WTC11 (cell line): ENCODE measurements around the gene MEIS2. TPM values are rescaled to one million over a fixed set of nuclear protein-coding genes. Genes with fewer than 3 reads are reported as not detected.
A peak's percentile ranks its signal among the peaks of the same experiment; 100 is the strongest.

Experiments
- ATAC-seq: fragments of 200-7000 bp; cut with Tn5 transposase; 2 replicates; pipeline ENCODE4 v1.10.0; 2021; ENCODE audit warnings: mild to moderate bottlenecking, moderate library complexity
- CTCF ChIA-PET: fragments of 300-600 bp; sonication (Branson Sonifier 250); formaldehyde crosslinking; loops from one replicate; lab custom pipeline; 2021; ENCODE audit warnings: antibody characterized with exemption; lab: Charles Lee
- POLR2A ChIA-PET: fragments of 350-600 bp; sonication (Branson Sonifier 250); formaldehyde crosslinking; loops from one replicate; lab custom pipeline; 2021; ENCODE audit warnings: antibody characterized with exemption; lab: Charles Lee
- DNase-seq: peaks from one replicate; pipeline ENCODE4 v3.0.0; 2021; ENCODE audit warnings: low spot score
- H3K27ac Mint-ChIP-seq: 2 replicates; pipeline ENCODE4 v1.8.0; 2021; ENCODE audit warnings: mixed read lengths
- H3K27me3 Mint-ChIP-seq: 2 replicates; pipeline ENCODE4 v1.8.0; 2021; ENCODE audit warnings: low read depth, mild to moderate bottlenecking, moderate library complexity, mixed read lengths
- H3K36me3 Mint-ChIP-seq: 2 replicates; pipeline ENCODE4 v1.8.0; 2021; ENCODE audit warnings: mixed read lengths
- H3K4me1 Mint-ChIP-seq: 2 replicates; pipeline ENCODE4 v1.8.0; 2022; ENCODE audit warnings: mixed read lengths
- H3K4me3 Mint-ChIP-seq: 2 replicates; pipeline ENCODE4 v1.8.0; 2021; ENCODE audit warnings: mild to moderate bottlenecking, moderate library complexity, mixed read lengths
- H3K9me3 Mint-ChIP-seq: 2 replicates; pipeline ENCODE4 v1.8.0; 2021; ENCODE audit warnings: mixed read lengths
- ATF2 ChIP-seq: sonication (generic); formaldehyde crosslinking; IDR thresholded peaks from 2 replicates; pipeline ENCODE4 v1.8.1; 2022; ENCODE audit warnings: low read depth, missing genetic modification reagents, borderline replicate concordance
- CDX4 ChIP-seq: fragments of 250-450 bp; sonication (Bioruptor Pico); IDR thresholded peaks from 2 replicates; pipeline ENCODE4 v1.9.0; 2021; ENCODE audit warnings: moderate library complexity, mild to moderate bottlenecking, inconsistent platforms, borderline replicate concordance
- CREM ChIP-seq: sonication (generic); formaldehyde crosslinking; IDR thresholded peaks from 2 replicates; pipeline ENCODE4 v1.8.1; 2022; ENCODE audit warnings: mild to moderate bottlenecking, missing genetic modification reagents, moderate library complexity
- CTCF ChIP-seq: fragments of 200-600 bp; IDR thresholded peaks from 2 replicates; pipeline ENCODE4 v1.8.0; 2022; ENCODE audit warnings: antibody characterized with exemption
- HMGXB4 ChIP-seq: sonication (generic); formaldehyde crosslinking; IDR thresholded peaks from 2 replicates; pipeline ENCODE4 v1.8.1; 2023; ENCODE audit warnings: mild to moderate bottlenecking, moderate library complexity, missing genetic modification reagents
- MXD4 ChIP-seq: fragments of 250-450 bp; sonication (Bioruptor Pico); IDR thresholded peaks from 2 replicates; pipeline ENCODE4 v1.8.0; 2021; ENCODE audit warnings: mild to moderate bottlenecking, moderate library complexity, borderline replicate concordance
- NFATC4 ChIP-seq: fragments of 250-450 bp; sonication (Bioruptor Pico); IDR thresholded peaks from 2 replicates; pipeline ENCODE4 v1.9.0; 2021; ENCODE audit warnings: mild to moderate bottlenecking
- RELA ChIP-seq: sonication (generic); formaldehyde crosslinking; IDR thresholded peaks from 2 replicates; pipeline ENCODE4 v1.8.1; 2022; ENCODE audit warnings: missing genetic modification reagents, mild to moderate bottlenecking, borderline replicate concordance
- SMAD4 ChIP-seq: sonication (generic); formaldehyde crosslinking; IDR thresholded peaks from 2 replicates; pipeline ENCODE4 v1.8.0; 2022; ENCODE audit warnings: mild to moderate bottlenecking, missing genetic modification reagents
- STAT6 ChIP-seq: sonication (generic); formaldehyde crosslinking; conservative IDR thresholded peaks from 2 replicates; pipeline ENCODE4 v1.8.1; 2023; ENCODE audit warnings: mild to moderate bottlenecking, low read depth, missing genetic modification reagents, moderate library complexity
- TEAD1 ChIP-seq: sonication (generic); formaldehyde crosslinking; IDR thresholded peaks from 2 replicates; pipeline ENCODE4 v1.8.0; 2022; ENCODE audit warnings: mild to moderate bottlenecking, missing genetic modification reagents
- TP53 ChIP-seq: sonication (generic); formaldehyde crosslinking; IDR thresholded peaks from 2 replicates; pipeline ENCODE4 v1.8.1; 2023; ENCODE audit warnings: mild to moderate bottlenecking, missing genetic modification reagents
- ZNF281 ChIP-seq: sonication (generic); formaldehyde crosslinking; IDR thresholded peaks from 2 replicates; pipeline ENCODE4 v1.8.0; 2023; ENCODE audit warnings: mild to moderate bottlenecking, missing genetic modification reagents
- ZNF396 ChIP-seq: fragments of 250-450 bp; sonication (Bioruptor Pico); IDR thresholded peaks from 2 replicates; pipeline ENCODE4 v1.8.0; 2021; ENCODE audit warnings: mild to moderate bottlenecking, moderate library complexity, borderline replicate concordance
- ZNF416 ChIP-seq: fragments of 250-450 bp; sonication (Bioruptor Pico); IDR thresholded peaks from 2 replicates; pipeline ENCODE4 v1.9.0; 2021; ENCODE audit warnings: mild to moderate bottlenecking, inconsistent platforms
- ZNF423 ChIP-seq: fragments of 250-450 bp; sonication (Bioruptor Pico); IDR thresholded peaks from 2 replicates; pipeline ENCODE4 v2.1.2; 2022; ENCODE audit warnings: mild to moderate bottlenecking, moderate library complexity
- ZNF532 ChIP-seq: fragments of 250-450 bp; sonication (Bioruptor Pico); IDR thresholded peaks from 2 replicates; pipeline ENCODE4 v1.9.0; 2021; ENCODE audit warnings: mild to moderate bottlenecking, borderline replicate concordance
- ZNF671 ChIP-seq: fragments of 250-450 bp; sonication (Bioruptor Pico); IDR thresholded peaks from 2 replicates; pipeline ENCODE4 v1.8.0; 2021; ENCODE audit warnings: mild to moderate bottlenecking
- total RNA-seq: library from RNA; stranded (reverse); gene quantifications from 3 replicates; pipeline ENCODE4 v1.2.3, GENCODE V29; 2021

The MEIS2 gene
- total RNA-seq, 1 experiment from 2014 or later: 0.57 TPM

- no peak for TF ChIP-seq STAT6 (CRISPR knock-in tag)
- TF ChIP-seq MXD4: no peak
- TF ChIP-seq CDX4: no peak
- TF ChIP-seq ZNF281 (CRISPR knock-in tag): no peak
Measured at GRCh38 chr15:37134699-37135131, 34.4 kb upstream of the MEIS2 start (continued).

- Mint-ChIP-seq H3K9me3 (no peaks in the 10 kb centered on the region), H3K4me3 (no peak overlapping the region), H3K36me3 (no peaks in the 10 kb centered on the region), H3K27me3 (no peaks in the 10 kb centered on the region), H3K4me1 (peaks cover 19% of the 10 kb centered on the region), H3K27ac (no peak overlapping the region)
- ATAC-seq: no peak
- TF ChIP-seq HMGXB4 (CRISPR knock-in tag) (no peak), CTCF (0 out of 2 replicates have a peak, but pooled peaks have one; percentile 15)
- DNase-seq: no peak
- POLR2A ChIA-PET: no interaction called here
- CTCF ChIA-PET: interaction anchor here (0.6 to 1.3 kb wide), 10 partner anchors 16 to 266 kb away, joined by 3 to 5 read pairs (median 3); no protein-coding TSS in a partner anchor
Measured at GRCh38 chr15:37134244-37134643, 33.9 kb upstream of the MEIS2 start.

GRCh38 chr15:37133602-37134001 is 33.3 kb upstream of the MEIS2 start:
- H3K27me3 Mint-ChIP-seq: no peaks in the 10 kb centered on the region
- H3K27ac Mint-ChIP-seq: no peak overlapping the region
- ChIA-PET POLR2A (no interaction called here), CTCF (interaction anchor here (0.8 to 1.1 kb wide), 4 partner anchors 16 to 265 kb away, joined by 3 to 4 read pairs (median 3); no protein-coding TSS in a partner anchor)
- H3K9me3 Mint-ChIP-seq: no peaks in the 10 kb centered on the region
- H3K4me3 Mint-ChIP-seq: no peak overlapping the region
- DNase-seq (no peak), ATAC-seq (no peak)
- H3K4me1 Mint-ChIP-seq: peaks cover 19% of the 10 kb centered on the region
- H3K36me3 Mint-ChIP-seq: no peaks in the 10 kb centered on the region
- TF ChIP-seq SMAD4 (no peak), ZNF532 (CRISPR knock-in tag) (no peak), NFATC4 (CRISPR knock-in tag) (no peak), CREM (CRISPR knock-in tag) (no peak), RELA (CRISPR knock-in tag) (no peak), ZNF423 (CRISPR knock-in tag) (no peak), ATF2 (CRISPR knock-in tag) (no peak), ZNF671 (CRISPR knock-in tag) (no peak), ZNF396 (no peak), TEAD1 (CRISPR knock-in tag) (no peak), TP53 (CRISPR knock-in tag) (no peak), ZNF416 (CRISPR knock-in tag) (no peak)
